Retina (tissue), 1 donor: ENCODE data around the gene LMF1.

Experiments
- DNase-seq: peaks from one replicate; pipeline ENCODE4 v3.0.0-alpha.2; 2016

LMF1 gene

GRCh38 chr16:877242-878071 lies 93.3 kb downstream of the LMF1 start:
- no peak for DNase-seq

DNA sequence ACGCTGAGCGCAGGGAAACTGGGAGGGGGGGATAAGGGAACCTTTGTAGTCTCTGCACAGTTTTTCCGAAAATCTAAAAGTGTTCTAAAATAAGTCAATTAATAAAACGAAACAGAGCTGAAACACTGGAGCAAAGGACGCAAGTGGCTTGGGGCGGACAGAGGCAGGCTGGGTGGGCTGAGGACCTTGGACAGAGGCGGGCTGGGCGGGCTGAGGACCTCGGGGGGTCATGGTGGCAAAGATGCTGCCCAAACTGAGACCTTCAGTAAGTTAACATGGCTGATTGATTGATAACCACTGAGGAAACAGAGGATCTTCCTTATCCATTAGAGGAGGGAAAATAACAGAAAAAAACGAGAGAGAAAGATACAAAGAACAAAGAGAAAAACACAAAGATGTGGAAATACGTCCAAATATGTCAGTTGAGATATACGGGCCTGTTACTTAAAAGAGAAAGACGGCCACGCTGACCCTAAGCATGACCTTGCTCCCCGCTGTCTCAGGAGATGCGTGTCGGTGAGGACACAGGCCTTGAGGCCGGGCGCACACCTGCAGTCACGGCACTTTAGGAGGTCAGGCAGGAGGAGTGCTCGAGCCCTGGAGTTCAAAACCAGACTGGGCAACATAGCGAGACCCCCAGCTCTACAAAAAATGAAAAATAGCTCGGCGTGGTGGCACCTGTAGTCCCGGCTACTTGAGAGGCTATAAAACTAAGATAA lies 94.1 kb downstream of the LMF1 start:
- no peak for DNase-seq

GRCh38 chr16:876041-876335 lies 94.8 kb downstream of the LMF1 start:
- DNase-seq, result no peak

DNA sequence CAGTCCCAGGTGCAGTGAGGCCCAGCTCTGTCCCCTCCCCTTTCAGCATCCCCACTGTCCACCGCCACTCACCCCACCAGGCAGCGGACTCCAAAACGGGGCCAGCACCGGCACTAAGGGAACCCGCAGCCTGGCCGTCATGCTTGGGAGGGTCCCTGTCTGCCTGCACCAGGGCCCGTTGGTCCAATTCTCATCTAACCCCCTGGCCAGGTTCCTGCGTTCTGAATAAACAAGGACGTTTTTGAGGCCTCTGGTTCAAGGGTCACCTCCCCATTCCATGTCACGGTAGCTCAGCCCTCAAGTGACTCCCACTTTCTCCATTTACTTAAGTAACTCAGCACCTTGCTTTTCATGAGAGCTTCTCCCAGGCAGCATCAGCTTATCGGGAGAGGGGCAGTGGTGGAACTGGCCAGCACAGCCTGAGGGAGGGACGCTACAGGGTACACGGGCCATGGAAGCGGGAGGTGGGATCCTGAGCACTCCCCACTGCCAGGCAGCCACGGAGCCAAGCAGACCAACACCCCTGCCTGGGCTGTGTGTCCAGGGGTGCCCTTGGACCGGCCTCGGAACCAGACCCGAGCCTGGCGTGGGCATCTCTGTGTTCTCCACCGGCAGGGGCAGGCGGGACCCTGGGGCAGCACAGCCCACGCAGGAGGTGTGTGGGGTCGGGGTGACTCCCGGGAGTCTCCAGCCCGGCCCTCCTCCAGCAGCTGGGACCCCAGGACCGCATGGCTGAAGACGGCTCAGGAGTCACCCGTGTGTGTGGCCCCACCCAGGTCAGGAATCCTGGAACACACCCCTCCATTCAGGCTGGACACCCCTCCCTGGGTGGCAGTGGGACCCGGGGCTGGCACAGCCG lies 95.4 kb downstream of the LMF1 start:
- DNase-seq, result no peak

GRCh38 chr16:874366-875181 lies 96.2 kb downstream of the LMF1 start:
- DNase-seq, result no peak

DNA sequence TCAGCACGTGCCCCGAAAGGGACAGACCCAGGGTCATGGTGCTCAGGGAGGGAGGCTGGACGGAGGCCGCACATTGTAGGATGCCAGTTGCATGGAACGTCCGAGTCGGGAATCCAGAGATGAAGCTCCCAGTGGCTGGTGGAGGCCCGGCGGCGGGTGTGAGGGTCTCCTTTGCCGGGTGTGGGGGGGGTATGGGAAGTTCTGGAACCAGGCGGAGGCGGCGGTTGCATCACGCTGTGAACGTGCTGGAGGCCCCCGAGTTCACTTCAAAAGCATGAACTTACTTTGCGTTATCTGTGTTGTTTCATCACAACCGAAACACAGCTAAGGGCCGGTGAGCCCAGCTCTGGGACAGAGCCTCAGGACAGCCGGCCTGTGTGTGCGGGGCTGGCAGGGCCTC lies 96.9 kb downstream of the LMF1 start:
- no peak for DNase-seq

DNA sequence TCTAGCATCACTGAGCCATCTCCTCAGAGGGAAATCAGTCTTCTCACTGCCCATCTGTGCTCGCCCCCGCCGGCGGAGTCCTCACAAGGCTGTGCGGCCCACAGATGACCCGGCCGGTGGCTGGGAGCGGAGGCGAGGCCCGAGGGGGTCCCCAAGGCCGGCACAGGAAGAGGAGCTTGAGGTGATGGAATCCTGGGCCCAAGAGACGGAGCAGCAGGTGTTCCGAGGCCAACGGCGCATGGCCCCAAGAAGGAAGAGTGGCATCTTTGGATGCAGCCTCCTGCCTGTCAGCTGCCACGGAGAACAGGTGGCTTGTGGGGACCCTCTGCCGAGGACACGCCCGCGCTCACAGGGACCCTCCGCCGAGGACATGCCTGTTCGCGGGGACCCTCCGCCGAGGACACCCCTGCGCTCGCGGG lies 97.5 kb downstream of the LMF1 start:
- DNase-seq, result no peak

DNA sequence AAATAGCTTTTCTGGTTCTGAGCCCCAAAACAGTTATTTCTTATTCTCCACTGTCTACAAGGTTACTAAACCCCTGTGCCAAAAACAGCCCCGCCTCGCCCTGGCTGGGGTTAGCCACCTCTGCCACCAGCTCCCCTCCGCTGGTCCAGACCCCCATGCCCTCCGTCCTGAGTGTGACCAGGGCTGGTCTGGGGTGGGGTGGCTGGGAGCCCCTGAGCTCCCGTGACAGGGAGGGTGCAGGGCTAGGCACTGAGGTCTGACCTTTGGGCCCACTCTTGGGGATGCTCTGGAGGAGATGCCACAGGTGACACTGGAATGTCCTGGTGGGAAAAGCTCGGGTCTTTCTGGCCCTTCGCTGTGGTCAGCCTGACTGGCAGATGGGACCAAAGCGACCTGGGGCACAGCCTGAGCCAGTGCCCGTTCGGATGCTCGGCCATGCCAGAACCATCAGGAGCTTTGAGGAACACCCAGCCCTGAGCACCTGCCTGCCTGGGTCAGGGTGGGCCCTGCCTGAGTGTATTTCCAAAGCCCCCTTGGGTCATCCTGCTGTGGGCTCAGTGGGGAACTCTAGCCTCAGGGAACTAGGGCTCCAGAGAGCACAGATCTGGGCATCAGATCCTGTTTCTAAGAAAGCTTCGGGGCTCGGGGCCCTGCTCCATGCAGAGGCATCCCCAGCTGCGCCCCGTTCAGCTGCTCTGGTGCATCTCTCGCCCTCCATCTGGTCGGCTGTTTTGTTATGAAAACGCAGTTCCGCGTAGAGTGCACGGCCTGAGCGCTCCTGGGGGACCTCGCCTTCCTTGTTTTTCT lies 98.1 kb downstream of the LMF1 start:
- DNase-seq, result peak; percentile 36

DNA sequence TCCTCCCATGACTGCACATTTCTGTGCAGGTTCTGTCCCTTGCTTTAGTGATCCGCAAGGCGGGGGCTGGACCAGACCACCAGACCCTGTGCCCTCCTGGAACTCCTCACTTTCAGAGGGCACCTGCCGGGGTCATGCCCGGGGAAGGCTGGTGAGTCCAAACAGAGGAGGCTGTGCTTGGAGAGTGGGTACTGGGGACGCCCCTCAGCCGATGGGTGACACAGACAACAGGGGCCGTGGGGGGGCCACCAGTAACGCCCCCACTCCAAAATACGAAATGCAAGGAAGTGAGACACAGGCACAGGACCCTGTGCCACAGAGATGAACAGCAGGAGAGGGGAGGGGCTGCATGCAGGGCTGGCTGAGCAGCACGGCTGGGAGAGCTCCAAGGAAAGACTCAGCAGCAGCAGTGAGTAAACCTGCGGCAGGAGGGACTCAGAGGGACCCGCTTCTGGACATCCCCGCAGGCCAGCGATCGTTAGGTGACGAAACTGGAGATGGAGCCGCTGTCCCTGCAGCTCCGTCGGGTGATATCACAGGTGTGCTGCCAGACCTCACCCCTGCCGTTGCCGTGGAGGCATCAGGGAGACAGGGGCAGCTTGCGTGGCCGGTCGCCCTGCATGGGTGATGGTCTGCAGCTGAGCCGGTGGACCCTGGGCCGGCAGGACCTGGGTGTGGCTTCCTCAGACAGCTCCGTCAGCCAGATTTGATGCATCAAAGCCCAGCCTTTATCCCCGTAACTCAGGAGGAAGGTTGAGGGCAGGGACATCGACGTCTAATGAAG lies 99.0 kb downstream of the LMF1 start:
- DNase-seq, result no peak

- no peak for DNase-seq
Measured at GRCh38 chr16:870856-871561, 99.8 kb downstream of the LMF1 start.

DNA sequence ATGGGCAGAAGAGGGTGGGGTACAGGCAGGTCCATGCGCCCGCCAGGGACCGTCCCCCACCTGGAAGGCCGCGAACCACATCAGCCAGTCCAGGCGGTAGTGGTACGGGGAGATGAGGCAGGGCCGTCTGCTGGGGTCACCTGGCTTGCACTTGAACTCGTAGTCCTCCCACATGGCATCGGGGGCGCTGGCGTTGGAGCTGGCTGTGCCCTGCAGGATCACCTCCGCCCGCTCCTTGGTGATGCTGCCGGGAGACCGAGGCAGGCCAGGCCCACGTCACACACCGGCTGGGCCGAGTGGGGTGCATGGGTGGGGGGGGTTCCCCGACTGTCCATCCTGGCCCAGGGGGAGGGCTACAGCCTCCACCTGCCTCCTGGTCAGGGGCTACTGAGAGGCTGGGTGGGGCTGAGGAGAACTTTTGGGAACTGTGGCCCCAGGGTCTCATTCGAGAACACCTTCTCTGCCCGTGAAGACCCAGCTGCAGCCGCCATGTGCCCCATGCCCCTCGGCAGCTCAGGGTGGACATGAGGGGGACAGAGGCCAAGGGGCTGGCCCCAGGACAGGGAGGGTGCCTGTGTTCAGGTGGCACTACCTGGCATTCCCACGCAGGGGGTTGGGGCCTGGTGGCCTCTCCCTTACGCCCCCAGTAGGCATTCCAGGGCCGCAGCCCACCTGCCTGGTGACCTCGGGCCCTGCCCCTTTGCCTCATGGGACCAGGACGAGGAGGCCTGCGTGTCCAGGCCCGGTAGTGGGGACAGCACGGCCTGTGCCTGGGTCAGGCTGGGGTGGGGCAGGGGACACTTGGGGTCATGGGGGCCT lies 100.8 kb downstream of the LMF1 start:
- no peak for DNase-seq

DNA sequence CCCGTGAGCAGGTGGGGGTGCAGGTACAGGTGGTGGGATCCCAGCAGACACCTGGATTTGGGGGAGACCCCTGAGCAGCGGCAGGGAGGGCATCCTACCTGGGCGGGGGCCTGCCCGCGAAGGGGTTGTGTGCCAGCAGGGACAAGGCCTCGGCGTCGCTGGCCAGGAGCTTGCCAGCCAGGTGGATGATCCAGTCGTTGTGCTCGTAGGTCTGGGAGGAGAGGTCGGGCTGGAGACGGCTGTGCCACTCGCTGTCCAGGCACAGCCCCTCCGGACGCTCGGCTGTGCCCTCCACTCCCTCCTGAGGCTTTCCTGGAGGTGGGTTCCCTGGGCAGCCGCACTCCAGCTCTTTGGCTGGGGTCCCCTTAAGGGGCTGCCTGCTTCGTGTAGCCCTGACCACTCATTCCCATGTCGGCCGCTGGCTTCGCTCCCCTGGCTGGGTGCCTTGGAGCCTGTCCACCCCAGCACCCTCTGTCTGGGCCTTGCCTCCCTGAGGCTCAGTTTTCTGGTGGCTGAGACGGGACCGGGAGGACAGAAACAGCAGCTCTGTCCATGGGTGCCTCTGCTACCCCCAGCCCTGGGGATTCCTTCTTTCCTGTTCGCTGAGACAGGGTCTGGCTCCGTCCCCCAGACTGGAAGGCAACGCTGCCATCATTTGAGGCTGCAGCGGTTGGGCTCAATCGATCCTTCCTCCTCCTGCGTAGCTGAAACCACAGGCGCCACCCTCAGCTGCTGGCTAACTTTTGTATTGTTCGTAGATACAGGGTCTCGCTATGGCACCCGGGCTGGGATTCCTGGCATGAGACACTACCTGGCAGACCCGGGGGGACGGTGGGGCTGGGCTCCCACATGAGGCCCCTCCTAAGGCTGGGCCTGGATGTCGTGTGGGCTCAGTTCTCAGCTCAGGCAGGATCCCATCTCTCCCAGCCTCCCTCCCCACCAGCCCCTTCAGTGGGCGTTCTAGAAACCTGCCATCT lies 101.7 kb downstream of the LMF1 start:
- no peak for DNase-seq

- no peak for DNase-seq
Measured at GRCh38 chr16:868386-868755, 102.4 kb downstream of the LMF1 start.

DNA sequence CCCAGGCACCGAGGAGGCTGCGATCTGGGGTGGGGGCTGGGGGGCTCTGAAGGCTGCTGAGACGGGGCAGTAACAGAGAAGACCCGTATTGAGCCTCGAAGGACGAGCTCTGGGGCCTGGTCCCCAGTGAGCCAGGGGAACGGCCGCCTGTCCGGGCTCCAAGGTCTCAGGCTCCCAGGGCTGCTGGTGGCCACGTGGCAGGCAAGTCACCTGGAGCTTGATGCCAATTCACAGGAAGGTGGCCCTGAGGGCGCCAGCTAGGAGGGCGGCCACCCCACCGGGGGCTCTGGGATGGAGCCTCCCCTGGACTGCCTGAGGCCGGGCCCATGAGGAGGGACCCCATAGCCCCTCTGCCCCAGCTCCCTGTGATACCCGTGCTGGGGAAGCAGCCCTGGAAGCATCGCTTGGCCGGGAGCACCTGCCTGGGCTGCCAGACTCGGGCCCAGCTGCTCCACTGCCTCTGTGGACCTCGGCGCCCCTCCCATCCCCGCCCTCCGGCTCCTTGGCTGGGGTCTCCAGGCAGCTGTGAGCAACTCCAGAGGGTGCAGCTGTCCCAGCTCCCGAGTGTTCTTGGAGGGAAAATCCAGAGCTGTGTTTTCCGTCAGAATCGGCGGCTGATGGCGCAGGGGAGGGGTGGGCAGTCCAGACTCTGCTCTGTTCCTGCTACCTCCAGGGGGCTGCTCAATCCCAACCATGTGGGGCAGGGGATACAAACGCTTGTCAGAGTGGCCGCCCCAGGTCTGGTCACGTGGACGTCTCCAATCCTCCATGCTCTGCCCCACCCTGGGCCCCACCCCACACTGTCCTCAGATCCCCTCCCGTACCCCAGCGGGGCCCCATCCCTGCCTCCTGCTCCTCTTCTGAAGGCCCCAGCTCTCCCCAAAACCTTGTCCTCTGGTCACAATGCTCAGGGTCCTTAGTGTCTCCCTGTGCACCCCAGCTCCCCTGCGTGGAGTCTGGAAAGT lies 103.1 kb downstream of the LMF1 start:
- no peak for DNase-seq

- no peak for DNase-seq
Measured at GRCh38 chr16:866252-866896, 104.4 kb downstream of the LMF1 start.

DNA sequence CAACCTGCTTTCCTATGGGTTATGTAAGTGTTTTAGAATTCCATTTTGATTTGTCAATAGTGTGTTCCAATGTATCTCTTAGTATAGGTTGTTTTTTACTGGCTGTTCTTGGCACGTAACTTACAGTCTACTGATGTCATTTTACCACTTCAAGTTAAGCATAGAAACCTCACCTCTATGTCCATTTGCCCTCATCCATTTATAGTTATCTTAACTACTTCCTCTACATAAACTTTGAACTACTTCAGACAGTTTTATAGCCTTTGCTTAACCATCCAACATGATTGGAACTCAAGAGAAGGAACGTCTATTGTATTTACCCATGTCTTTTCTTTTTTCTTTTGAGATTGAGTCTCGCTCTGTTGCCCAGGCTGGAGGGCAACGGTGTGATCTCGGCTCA lies 105.8 kb downstream of the LMF1 start:
- DNase-seq, result no peak
